GM12865 (cell line): ENCODE results near the gene LCNL1.

Experiments used
- DNase-seq: peaks from one replicate; pipeline ENCODE4 v3.0.0; 2010; ENCODE audit warnings: low read depth
- H3K4me3 ChIP-seq: 2 replicates; pipeline ENCODE4 v1.5.1; 2011; ENCODE audit warnings: mild to moderate bottlenecking, low read depth, low read length, control low read depth
- CTCF ChIP-seq: IDR thresholded peaks from 2 replicates; pipeline ENCODE4 v1.5.1; 2011; ENCODE audit warnings: low read length, control low read depth, low read depth, inconsistent platforms; ENCODE audit not compliant: insufficient read depth; ENCODE audit errors: missing control alignments

The LCNL1 gene

GRCh38 chr9:136982232-136983051 is at the start of gene LCNL1:
Gene LCNL1 (plus strand): TSS chr9:136982993. CDS start chr9:136983587, 594 bp downstream.
- TF ChIP-seq CTCF: no peak
- no peak for DNase-seq
- no peak within 1 kb of the TSS for H3K4me3 ChIP-seq

- H3K4me3 ChIP-seq: no peak overlapping the region
- no peak for TF ChIP-seq CTCF
- DNase-seq: no peak
Observed at GRCh38 chr9:136934277-136934676, 48.5 kb upstream of the LCNL1 start.

- no peak overlapping the region for H3K4me3 ChIP-seq
- DNase-seq: no peak
Observed at GRCh38 chr9:136935651-136936050, 47.1 kb upstream of the LCNL1 start.

GRCh38 chr9:136936645-136937170 is 46.1 kb upstream of the LCNL1 start:
- DNase-seq: no peak
- no peak overlapping the region for H3K4me3 ChIP-seq
- no peak for TF ChIP-seq CTCF

More at GRCh38 chr9:136935651-136936050, 47.1 kb upstream of the LCNL1 start:
- TF ChIP-seq CTCF: no peak

- TF ChIP-seq CTCF: no peak
- no peak overlapping the region for H3K4me3 ChIP-seq
- DNase-seq: no peak
Observed at GRCh38 chr9:136937186-136938001, 45.4 kb upstream of the LCNL1 start.

- no peak for DNase-seq
- TF ChIP-seq CTCF: no peak
- H3K4me3 ChIP-seq: no peak overlapping the region
Observed at GRCh38 chr9:136939431-136939995, 43.3 kb upstream of the LCNL1 start.
